RPMI8226 (cell line): ENCODE results near the gene ABCB9.
"Not testable (repeated sequence)": the region's sequence is repeated elsewhere in the genome, so short reads cannot be mapped to it uniquely, and the experiment has no call there.

Experiments
- DNase-seq: peaks from one replicate; pipeline ENCODE4 v3.0.0-alpha.2; 2015

ABCB9 gene

DNA sequence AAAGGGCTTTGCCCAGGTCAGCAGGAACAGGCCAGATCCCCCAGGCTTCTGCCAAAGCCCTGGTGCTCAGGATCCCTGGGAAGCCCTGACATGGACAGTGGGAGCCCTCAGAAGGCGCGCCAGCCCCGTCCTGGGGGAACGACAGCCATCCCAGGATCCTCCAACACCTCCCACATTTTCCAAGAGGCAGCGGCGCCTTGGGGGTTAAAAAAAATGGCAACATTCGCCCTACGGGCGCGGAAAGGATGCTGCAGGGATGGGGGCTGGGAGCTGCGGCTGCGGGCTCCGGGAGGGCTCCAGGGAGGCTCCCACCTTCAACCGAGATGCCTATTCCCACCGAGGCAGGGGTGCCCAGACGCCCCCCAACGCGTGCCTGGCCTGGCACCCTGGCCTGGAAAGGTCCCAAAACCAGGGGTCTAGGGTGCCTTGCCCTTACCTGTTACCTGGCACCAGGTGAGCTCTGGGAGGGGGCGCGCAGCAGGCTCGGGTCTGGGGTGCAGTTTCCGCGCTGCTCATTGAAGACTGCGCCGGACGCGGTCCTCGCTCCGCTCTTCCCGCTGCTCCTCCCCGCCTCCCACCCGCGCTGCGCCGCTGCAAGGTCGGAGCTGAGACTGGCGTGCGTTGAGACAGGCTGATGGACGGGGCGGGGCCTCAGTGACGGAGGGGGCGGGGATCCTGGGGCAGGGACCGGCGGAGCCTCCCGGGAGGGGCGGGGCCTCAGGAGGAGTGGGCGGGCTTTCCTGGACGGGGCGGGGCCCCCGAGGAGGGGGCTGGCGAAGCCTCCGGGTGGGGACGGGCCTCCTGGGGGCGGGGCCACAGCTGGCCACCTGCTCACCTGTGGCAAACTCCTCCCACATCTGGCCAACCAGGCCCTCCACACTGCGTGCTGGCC is at the start of gene ABCB9:
Gene ABCB9, minus strand, starts transcription at position 613 of the 892 bp plus-strand sequence. CDS start 6,228 bp downstream, outside the sequence.
- peak; percentile 97 for DNase-seq

DNA sequence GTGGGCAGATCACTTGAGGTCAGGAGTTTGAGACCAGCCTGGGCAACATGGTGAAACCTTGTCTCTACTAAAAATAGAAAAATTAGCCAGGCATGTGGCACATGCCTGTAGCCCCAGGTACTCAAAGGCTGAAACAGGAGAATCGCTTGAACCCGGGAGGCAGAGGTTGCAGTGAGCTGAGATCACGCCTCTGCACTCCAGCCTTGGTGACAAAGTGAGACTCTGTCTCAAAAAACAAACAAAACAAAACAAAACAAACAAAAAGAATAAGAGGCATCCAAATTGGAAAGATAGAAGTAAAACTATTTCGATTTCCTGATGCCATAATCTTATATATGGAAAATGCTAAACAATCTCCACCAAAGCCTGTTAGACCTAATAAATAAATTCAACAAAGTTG is 48.2 kb upstream of the ABCB9 start:
- not testable (repeated sequence) for DNase-seq

DNA sequence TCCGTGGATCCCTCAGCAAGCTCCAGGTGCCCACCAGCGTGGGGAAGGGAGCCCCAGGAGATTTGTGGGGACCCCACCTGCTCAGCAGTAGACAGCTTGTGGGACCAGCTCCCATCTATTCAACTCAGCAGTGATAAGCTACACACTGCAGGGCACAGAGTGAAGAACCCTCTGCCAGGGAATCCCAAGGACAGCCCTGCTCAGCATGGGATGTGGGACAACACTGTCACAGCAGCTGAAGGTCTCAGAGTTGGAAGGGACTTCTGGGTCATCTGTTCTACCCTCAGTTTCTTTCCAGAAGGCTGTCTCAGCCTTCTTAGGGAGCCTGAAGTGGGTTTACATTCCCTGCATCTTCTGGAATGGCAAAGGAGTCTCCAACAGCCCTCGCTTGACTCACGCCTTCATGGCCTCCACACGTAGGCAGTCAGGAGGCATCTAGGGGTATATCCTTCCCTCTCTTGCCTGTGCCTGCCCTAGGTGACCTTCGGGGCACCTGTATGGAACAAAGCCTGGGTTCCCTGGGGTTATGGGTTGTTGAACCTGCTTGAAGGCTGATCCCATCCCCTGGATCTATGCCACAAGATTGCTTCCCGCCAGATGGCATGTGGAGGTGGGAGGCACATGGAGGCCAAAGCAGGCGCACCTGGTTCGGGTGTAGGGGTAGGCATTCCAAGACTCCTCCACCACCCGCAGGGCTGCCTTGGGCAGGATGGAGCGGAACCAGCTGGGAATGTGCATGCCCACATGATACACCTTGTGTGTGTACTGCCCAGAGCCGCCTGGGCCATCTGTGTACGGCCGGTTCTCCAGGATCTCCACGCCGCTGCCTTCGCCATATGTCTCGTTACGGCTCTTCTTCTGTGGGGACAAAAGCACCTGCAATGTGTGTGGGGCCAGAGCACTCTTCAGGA is 47.2 kb upstream of the ABCB9 start:
- DNase-seq, result no peak

DNA sequence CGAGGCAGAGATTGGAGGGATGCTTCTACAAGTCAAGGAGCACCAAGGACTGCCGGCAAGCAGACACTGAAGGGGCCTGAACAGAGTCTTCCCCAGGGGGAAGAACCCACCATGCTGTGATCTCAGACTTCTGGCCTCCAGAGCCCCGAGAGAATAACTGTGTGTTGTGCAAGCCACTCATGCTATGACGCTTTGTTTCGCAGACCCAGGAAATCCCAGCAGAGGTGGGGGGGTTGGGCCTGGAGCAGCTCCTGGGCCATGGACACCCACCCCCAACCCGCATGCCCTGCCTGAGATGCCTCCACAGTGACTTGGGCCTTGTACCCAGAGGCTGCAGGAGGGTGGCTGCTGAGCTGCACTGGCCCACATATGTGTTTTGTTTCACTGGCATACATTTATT is 45.4 kb upstream of the ABCB9 start:
- DNase-seq, result no peak

DNA sequence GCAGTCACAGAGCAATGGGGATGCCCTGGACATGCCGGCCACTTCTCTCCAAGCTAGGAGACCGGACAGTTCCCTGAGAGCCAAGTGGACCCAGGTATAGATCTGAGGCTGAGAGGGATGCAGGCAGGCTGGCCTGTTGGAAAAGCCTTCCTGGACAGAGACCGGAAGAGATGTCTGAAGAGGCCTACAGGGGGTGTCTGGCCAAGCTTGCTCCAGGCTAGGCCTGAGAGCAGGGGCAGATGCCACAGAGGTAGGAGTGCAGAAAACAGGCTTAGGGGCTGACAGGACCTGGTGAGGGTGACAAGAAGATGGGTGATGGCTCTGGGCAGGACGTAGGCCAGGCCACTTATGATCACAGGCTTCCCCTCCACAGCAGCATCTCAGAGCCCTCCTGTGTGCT is 44.4 kb upstream of the ABCB9 start:
- DNase-seq, result no peak

DNA sequence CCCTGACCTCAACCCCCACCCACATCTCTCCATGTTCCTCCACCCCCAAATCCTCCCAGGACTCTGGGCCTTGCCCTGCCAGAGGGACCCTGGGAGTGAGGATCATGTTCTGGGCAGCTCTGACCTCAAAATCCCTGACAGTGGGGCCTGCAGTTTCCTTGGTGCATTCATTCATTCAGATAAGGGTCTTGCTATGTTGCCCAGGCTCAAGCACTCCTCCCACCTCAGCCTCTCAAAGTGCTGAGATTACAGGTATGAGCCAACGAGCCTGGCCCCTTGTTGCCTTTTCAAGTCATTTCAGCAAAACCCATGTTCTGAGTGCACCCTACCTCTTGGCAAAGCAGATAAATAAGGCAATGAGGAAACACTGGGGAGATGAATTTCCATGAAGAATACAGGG is 43.8 kb upstream of the ABCB9 start:
- no peak for DNase-seq

DNA sequence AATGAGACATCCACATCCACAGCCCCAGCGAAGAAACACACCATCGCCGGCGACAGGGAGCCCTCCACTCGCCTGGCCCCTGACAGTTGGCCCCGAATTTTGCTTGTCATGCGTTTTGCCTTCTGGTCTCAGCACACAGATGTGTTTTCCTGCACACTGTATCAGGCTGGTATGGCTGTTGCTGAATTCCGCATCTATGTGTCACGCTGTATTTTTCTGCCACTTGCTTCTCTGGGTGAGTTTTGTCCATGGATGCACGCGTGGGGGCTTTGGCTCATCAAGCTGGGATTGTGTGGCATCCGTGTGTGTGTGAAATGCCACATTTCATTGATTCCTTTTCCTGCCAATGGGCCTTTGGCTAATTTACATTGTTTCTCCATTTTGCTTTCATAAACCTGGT is 40.7 kb upstream of the ABCB9 start:
- no peak for DNase-seq

DNA sequence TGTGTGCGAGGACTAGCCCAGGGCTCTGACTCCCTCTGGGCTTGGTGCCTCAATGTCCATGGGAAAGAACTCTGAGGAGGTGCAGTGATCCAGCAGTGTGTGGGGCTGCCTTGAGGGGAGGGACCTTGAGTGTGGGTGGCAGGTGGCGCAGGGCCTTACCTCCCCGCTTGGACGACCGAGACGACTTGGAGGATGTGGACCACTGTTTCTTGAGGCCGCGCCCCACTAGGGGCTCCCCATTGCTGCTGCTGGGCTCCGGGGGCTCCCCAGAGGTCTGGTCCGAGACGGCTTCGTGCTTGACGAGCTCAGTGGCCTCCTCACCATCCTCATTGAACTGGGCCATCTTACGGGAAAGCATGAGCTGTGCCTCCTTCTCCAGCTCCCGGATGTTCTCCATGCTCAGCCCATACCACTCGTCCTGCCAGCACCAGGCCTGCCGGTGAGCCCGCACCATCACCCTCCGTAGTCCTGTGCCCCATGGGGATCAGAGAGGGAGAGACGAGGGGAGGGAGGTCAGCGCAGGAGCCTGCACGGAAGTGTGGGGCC is 38.9 kb upstream of the ABCB9 start:
- no peak for DNase-seq

DNA sequence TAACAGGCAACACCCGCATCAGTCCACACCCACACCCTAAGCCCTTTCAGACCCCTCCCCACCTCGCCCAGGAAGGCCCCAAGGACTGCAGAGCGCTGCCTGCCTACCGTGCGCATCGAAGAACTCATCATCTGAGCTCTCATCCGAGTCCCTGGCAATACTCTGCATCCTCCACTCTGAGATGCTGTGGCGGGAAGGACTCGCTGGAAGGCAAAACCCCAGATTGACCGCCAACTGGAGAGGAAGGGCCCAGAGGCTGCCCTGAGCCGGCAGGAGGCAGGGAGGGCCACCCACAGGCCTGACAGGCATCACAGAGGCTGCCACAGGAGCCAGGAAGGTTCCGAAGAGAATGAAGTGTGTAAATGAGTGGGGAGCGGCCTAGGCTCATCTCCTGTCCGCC is 38.0 kb upstream of the ABCB9 start:
- no peak for DNase-seq

DNA sequence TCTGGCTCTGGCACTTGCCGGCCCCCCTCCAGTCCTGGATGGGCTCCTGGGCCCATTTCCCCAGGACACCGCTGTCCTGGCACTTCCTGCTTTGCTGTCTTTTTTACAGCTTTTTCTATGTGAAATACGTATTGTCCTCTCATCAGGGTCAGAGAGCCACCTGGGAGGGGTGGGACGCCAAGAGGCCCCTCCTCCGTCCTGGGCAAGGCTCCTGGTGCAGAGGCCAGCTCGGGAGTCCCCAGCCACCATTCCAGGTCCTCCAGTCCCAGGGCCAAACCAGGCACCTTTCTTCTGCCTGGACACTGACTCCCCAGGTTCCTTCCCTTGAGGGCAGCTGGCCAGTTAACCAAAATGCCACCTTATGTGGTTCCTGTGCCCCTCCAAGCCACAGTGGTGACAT is 37.0 kb upstream of the ABCB9 start:
- no peak for DNase-seq

DNA sequence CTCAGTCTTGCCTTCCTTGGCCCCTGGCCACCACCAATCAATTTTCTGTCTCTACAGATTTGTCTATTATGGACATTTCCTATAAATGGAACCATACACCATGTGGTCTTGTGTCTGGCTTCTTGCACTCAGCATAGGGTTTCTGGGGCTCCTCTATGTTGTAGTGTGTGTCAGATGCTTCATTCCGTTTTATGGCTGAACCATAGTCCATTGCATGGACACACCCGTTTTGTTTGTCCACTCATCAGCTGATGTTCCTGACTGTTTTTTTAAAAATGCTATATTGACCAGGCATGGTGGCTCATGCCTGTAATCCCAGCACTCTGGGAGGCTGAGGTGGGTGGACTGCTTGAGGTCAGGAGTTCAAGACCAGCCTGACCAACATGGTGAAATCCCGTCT is 35.2 kb upstream of the ABCB9 start:
- no peak for DNase-seq

DNA sequence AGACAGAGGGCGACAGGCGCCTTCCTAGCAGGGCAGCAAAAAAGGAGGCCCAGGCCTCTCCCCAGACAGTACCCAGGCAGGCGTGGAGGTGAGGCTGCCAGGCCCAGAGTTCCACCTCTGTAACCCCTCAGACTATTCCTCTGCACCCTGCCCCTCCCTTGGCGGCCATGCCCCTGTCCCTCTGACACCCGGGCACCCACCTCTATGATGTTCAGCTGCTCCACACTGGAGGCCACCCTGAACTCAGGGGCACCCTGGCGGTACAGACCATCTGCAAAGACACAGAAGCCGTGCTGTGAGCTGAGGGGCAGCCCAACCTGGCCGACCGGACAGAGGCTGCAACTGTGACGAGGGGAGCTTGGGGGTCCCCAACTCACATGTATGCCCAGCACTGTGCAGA is 34.3 kb upstream of the ABCB9 start:
- DNase-seq, result no peak

DNA sequence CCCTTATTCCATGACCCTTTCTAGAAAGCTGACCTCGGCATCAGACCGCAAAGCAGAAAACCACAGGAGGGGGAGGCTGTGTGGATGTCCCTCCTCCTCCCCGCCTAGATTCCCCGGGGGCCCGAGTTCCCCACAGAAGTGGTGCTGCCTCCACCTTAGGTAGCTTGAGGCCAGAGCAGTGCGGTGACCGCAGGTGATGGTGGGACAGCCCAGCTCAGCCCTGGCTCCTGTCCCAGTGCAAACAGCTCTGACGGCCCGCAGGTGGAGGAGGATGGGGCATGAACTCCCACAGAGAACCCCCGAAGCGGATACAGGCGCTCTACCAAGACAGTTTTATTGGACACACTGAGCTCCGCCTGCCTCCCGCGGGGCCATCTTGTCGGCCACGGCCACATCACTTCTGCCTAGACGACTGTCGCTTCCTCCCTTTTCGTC is 33.7 kb upstream of the ABCB9 start:
- peak; percentile 56 for DNase-seq

DNA sequence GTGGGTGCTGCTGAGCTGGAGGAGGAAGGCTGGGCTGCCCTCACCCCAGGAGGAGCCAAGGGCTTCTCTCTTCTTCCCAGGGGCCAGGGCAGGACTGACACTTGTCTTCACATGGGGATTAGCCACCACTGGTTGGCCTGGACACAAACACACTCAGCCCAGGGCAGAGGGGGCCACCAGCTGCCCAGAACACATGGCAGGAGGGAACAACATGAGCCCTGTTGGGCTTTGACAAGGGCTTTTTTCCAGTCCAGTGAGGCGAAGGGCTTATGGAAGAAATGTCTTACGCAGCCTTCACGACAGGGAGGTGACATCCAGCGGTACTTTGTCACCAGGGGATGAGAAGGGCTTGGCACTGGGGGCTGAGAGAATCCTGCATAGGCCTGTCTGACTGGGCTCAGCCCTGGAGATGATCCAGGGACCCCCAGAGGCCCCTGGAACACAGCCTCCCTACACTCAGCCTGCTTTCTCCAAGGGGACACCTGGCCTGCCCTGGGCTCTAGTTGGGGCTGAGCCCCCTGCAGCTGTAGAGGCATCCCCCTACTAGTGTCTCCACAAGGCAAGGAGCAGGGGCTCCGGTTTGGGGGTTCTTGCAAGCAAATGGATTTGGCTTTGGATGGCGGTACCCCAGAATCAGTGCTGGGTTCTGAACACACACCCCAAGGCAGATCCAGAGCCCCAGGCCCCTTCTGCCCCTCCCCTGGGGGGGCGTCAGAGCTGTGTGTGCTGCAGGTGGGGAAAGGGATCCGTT is 33.1 kb upstream of the ABCB9 start:
- DNase-seq, result no peak

DNA sequence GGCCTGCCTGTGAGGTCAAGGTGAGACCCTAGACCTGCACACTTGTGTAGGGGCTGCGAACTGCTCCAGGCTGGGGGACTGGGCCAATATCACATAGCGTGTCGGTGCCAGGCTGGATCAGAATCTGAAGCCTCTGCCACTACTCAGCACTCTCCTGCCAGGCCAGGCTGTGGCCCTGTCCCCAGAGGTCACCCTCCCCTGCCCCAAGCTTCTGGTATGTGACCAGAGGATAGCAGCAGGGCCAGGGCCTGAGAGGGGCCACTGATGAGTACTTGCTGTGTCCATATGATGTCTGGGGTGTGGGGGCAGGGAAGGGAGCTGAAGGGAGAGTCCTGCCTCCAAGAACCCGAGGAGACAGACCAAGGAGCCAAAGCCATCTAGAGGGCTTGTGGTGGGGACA is 32.1 kb upstream of the ABCB9 start:
- DNase-seq, result no peak

DNA sequence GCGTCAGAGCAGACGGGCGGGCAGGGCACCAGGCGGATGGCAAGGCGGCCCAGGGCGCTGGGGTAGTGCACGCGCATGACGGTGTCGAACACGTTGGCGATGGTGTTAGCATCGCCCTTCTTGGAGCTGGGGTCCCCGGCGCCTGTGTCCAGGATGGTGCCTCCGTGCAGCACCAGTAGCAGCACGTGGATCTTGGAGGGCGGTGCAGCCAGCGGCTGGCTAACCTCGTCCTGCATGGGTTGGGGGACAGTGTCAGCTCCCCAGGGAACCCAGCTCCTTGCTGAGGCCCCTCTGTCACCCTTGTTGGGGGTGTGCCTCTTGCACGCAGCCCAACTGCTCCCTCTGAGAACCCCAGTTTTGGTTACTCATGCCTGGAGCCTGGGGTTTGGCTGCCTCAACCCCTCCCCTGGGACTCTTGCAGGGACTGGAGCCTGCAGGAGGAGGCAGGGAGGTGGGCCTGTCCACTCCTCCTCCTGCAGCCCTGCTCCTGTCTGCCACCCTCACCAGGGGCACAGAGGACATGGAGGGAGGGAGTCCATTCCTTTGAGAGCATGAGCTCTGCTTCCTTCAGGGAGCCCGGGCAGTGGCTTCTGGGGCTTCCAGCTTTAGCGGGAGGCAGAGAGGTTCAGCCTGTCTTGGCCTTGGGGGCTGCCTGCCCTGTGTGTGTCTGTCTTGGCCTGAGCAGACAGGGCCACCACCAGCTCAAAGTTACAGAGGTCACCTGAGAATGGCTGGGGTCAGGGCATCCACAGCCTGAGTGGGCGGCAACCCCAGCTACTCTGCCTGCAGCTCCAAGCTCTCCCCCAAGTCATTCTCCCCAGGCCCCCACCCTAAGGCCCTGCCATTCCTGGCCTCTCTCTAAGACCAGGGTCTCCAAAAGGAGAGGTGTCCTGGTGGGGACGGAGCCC is 31.3 kb upstream of the ABCB9 start:
- no peak for DNase-seq

DNA sequence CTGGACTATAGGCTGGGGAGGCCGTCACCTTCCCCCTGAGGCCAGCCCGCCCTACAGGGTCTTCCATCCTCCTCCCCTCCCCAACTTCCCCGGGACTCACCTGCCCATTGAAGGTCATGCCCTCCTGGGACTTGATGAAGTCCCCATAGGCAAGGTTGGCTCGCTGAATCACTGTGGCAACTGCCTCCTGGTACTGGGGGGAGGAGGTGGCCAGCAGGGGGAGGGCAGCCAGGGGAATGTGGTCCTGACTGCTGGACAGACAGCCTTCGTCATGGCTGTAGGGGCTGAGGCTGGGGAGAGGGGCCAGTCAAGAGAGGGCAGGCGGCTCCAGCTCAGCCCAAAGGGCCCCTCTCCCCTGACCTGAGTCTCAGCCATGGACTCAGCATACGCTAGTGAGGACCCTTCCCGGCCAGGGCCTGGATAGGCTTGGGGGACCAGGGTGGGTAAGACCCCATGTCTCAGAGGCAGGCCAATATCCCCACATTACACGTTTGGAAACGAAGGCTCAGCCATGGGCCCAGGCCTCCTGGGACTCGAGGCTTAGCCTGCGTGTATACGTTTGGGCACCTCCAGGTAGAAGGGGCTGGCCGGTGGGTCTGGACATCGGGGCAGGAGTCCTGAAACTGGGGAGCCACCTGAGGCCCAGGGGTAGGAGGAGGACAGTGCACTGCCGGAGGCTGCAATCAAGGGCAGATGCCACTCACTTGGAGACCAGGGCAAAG is 30.5 kb upstream of the ABCB9 start:
- no peak for DNase-seq

DNA sequence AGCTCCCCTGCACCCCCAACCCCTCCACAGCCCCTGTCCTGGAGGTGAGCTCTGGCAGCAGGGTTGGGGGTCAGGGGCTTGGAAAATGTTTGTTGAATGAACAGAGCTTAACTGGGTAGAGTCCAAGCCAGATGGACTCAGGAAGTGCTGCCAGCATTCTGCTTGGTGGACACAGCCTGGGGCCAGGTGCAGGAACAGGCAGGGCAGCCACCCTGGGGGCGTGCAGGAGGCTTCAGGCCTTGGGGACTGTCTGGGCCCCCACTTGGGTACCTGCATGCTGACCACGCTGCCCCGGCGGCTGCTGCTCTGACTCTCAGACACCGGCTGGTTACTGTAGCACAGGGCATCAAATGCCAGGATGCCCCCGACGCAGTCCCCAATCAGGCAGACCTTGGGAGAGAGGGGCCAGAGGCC is 29.9 kb upstream of the ABCB9 start:
- no peak for DNase-seq

DNA sequence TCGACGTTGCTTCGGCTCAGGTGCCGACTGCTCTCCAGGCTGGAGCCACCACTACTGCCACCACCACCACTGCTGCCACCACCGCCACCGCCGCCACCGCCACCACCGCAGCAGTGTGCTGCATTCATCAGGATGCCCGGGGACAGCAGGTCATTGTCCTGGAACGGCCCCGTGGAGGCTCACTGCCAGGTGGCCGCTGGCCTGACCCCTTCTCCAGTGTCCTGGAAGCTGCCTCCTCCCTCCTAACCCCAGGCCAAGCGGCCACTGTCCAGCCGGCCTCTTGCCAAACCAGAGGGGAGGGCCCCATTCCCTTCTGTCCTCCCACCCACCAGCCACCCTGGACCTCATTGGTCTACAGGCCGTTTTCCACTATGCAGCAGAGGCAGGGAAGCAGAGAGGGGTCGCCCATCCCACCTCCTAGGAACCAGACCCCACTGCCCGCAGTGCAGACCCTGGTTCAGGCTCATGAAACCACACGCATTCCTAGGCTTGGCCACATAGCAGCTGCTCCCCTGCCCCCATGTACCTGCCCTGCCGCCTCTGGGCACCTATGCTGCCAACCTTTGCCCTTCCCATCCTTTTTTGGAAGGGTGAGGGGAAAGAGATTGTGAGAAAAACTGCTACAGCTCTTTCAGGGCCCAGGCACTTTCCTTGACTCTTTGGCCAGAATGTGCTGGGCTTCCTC is 29.4 kb upstream of the ABCB9 start:
- DNase-seq, result no peak

DNA sequence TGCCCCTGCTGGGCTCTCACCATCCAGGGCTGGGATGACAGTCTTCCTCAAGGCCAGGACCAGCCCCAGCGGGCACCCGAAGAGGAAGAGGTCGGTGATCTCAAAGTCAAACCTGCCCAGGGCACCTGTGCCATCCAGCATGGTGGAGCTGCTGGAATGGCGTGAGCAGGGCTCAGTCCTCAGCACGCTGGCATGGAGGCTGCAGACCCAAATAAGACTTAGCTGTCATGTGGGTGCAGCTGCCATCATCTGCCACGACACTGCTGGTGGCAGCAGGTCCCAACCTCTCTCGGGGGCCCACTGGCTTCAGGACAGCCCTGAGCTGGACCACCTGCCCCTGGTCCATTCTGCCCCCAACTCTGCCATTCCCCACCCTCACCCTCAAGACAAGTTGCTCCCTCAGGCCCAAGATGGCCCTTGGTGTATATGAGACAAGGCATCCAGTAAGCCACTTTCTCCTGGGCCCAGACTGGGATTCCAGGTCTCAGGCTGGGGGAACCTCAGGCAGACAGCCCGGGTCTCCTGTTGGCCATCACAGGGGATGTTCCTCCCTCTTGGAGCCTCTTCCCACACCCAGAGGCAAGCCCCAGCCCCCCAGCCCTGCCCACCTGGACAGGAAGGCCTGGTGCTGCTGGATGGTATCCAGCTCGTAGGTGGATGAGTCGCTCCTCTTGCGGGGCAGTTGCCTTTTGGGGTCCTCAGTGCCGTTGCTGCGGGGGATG is 28.7 kb upstream of the ABCB9 start:
- DNase-seq, result no peak
